Sciatic nerve (tissue), 1 donor: ENCODE data around the gene CYB561D2. TPM values are rescaled to one million over a fixed set of nuclear protein-coding genes. Genes with fewer than 3 reads are reported as not detected.

Experiments used
- total RNA-seq: library from RNA; stranded (reverse); fragmentation: NEBNext Ultra II Directional; extraction: Animal tissue kit (Norgen Biotek cat#: 25700); gene quantifications from one replicate; pipeline ENCODE4 v1.2.1, GENCODE V29; 2021
- donor health status: DM: no; HTN: no; CAD: no.

CYB561D2 gene
- total RNA-seq, 1 donor from 2014 or later, result 10.1 TPM

Other genes starting within 250 kb of the CYB561D2 start
- 29.3 TPM for gene SEMA3F, start 195.5 kb upstream of the CYB561D2 start, total RNA-seq
- gene GNAT1, start 159.3 kb upstream of the CYB561D2 start, total RNA-seq, result not detected
- 2.5 TPM for gene SLC38A3, start 145.6 kb upstream of the CYB561D2 start, total RNA-seq
- gene GNAI2, start 114.7 kb upstream of the CYB561D2 start, total RNA-seq, result 313 TPM
- 390 TPM for gene SEMA3B, start 81.7 kb upstream of the CYB561D2 start, total RNA-seq
- 2.0 TPM for gene LSMEM2, start 71.8 kb upstream of the CYB561D2 start, total RNA-seq
- 51.2 TPM for gene IFRD2, start 58.4 kb upstream of the CYB561D2 start, total RNA-seq
- gene HYAL3, start 51.5 kb upstream of the CYB561D2 start, total RNA-seq, result 1.5 TPM
- 20.7 TPM for gene NAA80, start 51.5 kb upstream of the CYB561D2 start, total RNA-seq
- 19.4 TPM for gene HYAL1, start 47.3 kb upstream of the CYB561D2 start, total RNA-seq
- 48.8 TPM for gene HYAL2, start 28.1 kb upstream of the CYB561D2 start, total RNA-seq
- gene TUSC2, start 22.6 kb upstream of the CYB561D2 start, total RNA-seq, result 17.7 TPM
- 51.0 TPM for gene RASSF1, start 10.0 kb upstream of the CYB561D2 start, total RNA-seq
- 1.9 TPM for gene ZMYND10, start 5.1 kb upstream of the CYB561D2 start, total RNA-seq
- 20.6 TPM for gene NPRL2, start 87 bp upstream of the CYB561D2 start, total RNA-seq
- 29.6 TPM for gene TMEM115, start 8.7 kb downstream of the CYB561D2 start, total RNA-seq
- 1.8 TPM for gene CACNA2D2, start 152.8 kb downstream of the CYB561D2 start, total RNA-seq
- 16.1 TPM for gene C3orf18, start 216.9 kb downstream of the CYB561D2 start, total RNA-seq
- gene HEMK1, start 218.7 kb downstream of the CYB561D2 start, total RNA-seq, result 21.3 TPM